Psoas muscle (tissue), 8 donors: ENCODE results near the gene ELF5. TPM values are rescaled to one million over a fixed set of nuclear protein-coding genes. Genes with fewer than 3 reads are reported as not detected.

Experiments
- ATAC-seq, 4 donors: fragments of 200-7000 bp; cut with Tn5 transposase; one replicate each; pipeline ENCODE4 v1.9.1; 2020; ENCODE audit warnings: moderate library complexity in 3 of 4, mild to moderate bottlenecking in 2 of 4
- DNase-seq, 2 donors: peaks; one replicate each; pipeline ENCODE4 v3.0.0-alpha.2; 2020
- H3K27ac ChIP-seq: fragments of 200-600 bp; one replicate; pipeline ENCODE4 v1.8.0; 2022
- H3K27me3 ChIP-seq, 3 donors: fragments of 200-600 bp in 1 of 3; one replicate each; pipeline versions ENCODE4 v1.6.1 to v1.8.0; 2013 to 2022; ENCODE audit warnings: low read length in 2 of 3, mild to moderate bottlenecking in 2 of 3, moderate library complexity in 1 of 3; ENCODE audit not compliant: insufficient read depth in 3 of 3
- H3K36me3 ChIP-seq, 2 donors: fragments of 200-600 bp in 1 of 2; one replicate each; pipeline versions ENCODE4 v1.6.1 to v1.8.0; 2013 to 2022; ENCODE audit warnings: low read depth in 1 of 2, mild to moderate bottlenecking in 1 of 2, moderate library complexity in 1 of 2; ENCODE audit not compliant: insufficient read depth in 1 of 2
- H3K4me1 ChIP-seq: fragments of 200-600 bp; one replicate; pipeline ENCODE4 v1.8.0; 2022
- H3K4me3 ChIP-seq: fragments of 200-600 bp; one replicate; pipeline ENCODE4 v1.8.0; 2022; ENCODE audit warnings: mild to moderate bottlenecking
- H3K9me3 ChIP-seq: fragments of 200-600 bp; one replicate; pipeline ENCODE4 v1.8.0; 2022
- WGBS, 3 donors: extraction: QIAGEN DNeasy Blood & Tissue Kit; methylation state at CpG; one replicate each; pipeline versions ENCODE4 v1.1.6 to v1.1.7; 2013; 5-methylcytosine and 5-hydroxymethylcytosine counted together
- intact Hi-C, 2 donors: fragments of 100-400 bp; cut with DNase I; formaldehyde crosslinking; loops; one replicate each; pipeline versions ENCODE4 v1.11.0 to v1.14.2; 2022
- polyA plus RNA-seq, 3 donors: library from polyadenylated mRNA; stranded (reverse); fragments of 200-250 nt; gene quantifications; one replicate each; pipeline ENCODE4 v1.2.3, GENCODE V29; 2013
- total RNA-seq, 4 donors: library from RNA; stranded (reverse); fragmentation: NEBNext Ultra II Directional in 2 of 4; extraction: Animal tissue kit (Norgen Biotek cat#: 25700) in 2 of 4; gene quantifications; one replicate each; pipeline versions ENCODE4 v1.2.1 to v1.2.4, GENCODE V29; 2021 to 2023
- TF ChIP-seq, protein P1 (sequence below): fragments of 200-600 bp; IDR thresholded peaks from one replicate; pipeline ENCODE4 v1.8.0; 2022; ENCODE audit warnings: antibody characterized with exemption
- donor health status: healthy with polysubstance abuse.
- donor health status: DM: no; HTN: no; CAD: no; lungs with moderate emphysema.
- donor health status: Bipolar disorder and iron deficiency.
- donor health status: healthy.
- donor health status: DM: yes; HTN: yes; CAD: no.
- donor health status: DM: no; HTN: no; CAD: no.
- donor health status: DM: no; HTN: no; CAD: no.
- donor health status: DM: yes; HTN: yes; CAD: no.

Gene ELF5
- total and polyA plus RNA-seq, 7 donors, result 0.01 TPM; not detected in 6

DNA sequence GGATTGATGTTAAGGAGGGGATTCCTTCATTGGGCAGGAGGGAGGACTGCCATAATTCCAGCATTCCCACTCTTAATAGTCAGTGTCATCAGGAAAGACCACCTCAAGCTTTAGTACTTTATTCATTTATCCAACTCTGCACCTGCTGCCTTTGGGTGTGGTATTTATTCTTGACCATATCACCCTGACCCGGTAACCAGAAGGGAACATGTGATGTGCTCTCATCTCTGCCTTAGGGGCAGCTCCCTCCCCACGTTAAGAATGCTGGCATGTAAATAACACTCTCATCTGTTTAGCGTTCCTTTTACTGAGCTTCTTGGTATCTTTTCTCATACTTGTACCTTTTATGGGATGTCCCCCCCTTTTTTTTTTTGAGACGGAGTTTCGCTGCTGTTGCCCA, 67.2 kb downstream of the ELF5 start:
- H3K27ac ChIP-seq, result peak overlapping the region; percentile 65
- H3K9me3 ChIP-seq, result no peaks in the 10 kb centered on the region
- 50 to 51% (median 51%) methylated on average over 5 of the region's 5 CpGs for WGBS, 3 donors
- H3K4me3 ChIP-seq, result no peak overlapping the region
- ATAC-seq (peak in 1 of 4 donors; percentile 41), DNase-seq (no peak)
- peaks cover 59% of the 10 kb centered on the region for H3K4me1 ChIP-seq
- intact Hi-C loops, result no loop called here
- H3K36me3 ChIP-seq, result peaks cover 5 to 26% of the 10 kb centered on the region in 2 donors
- TF ChIP-seq, protein P1, sequence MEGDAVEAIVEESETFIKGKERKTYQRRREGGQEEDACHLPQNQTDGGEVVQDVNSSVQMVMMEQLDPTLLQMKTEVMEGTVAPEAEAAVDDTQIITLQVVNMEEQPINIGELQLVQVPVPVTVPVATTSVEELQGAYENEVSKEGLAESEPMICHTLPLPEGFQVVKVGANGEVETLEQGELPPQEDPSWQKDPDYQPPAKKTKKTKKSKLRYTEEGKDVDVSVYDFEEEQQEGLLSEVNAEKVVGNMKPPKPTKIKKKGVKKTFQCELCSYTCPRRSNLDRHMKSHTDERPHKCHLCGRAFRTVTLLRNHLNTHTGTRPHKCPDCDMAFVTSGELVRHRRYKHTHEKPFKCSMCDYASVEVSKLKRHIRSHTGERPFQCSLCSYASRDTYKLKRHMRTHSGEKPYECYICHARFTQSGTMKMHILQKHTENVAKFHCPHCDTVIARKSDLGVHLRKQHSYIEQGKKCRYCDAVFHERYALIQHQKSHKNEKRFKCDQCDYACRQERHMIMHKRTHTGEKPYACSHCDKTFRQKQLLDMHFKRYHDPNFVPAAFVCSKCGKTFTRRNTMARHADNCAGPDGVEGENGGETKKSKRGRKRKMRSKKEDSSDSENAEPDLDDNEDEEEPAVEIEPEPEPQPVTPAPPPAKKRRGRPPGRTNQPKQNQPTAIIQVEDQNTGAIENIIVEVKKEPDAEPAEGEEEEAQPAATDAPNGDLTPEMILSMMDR, result no peak
- H3K27me3 ChIP-seq, result no peaks in the 10 kb centered on the region

DNA sequence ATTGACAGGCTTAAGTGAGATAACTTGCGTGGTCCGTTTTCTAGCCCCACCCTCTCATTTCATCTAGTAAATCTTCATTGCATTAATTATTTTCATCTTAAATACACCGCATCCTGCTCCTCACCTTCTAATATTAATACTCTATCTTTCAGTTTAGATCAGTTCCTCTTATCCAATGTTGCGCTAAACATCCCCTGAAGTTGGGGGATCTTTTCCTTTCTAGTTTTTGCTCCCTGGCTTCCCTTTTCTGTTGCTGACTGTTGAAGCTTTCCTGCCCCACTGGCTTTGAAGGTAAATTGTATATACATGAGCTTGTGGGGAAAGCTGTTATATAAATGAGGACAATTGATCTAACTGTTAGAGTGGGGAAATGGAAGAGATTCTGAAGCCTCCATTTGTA, 67.6 kb downstream of the ELF5 start:
- intact Hi-C loops, result no loop called here
- no peaks in the 10 kb centered on the region for H3K9me3 ChIP-seq
- H3K36me3 ChIP-seq, result peaks cover 5 to 21% of the 10 kb centered on the region in 2 donors
- TF ChIP-seq, protein P1, result no peak
- DNase-seq (no peak), ATAC-seq (no peak)
- no peak overlapping the region for H3K4me3 ChIP-seq
- peak overlapping the region; percentile 65 for H3K27ac ChIP-seq
- H3K27me3 ChIP-seq, result no peaks in the 10 kb centered on the region
- WGBS, 3 donors, result 74 to 95% (median 85%) methylated on average over 4 of the region's 4 CpGs
- peaks cover 63% of the 10 kb centered on the region for H3K4me1 ChIP-seq

DNA sequence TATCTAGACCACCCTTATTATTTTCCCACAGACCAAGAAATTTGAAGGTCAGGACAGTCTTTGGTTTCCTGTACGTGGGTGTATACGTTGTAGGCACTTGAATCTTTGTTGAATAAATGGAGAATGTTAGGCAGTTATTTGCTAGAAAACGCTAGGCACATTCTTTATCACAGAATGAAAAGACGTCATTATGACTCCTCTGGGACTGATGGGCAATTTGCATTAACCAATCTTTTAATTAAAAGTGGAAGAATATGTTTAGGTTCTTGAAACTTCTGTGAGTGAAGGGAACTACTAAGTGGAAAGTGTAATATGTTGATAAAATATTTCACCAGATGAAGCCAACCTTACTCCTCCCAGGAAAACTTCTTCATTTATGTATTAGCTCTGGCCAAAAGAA, 69.2 kb downstream of the ELF5 start:
- Histone ChIP-seq H3K4me3 (no peak overlapping the region), H3K36me3 (peaks cover 5 to 6% of the 10 kb centered on the region in 2 donors), H3K9me3 (no peaks in the 10 kb centered on the region), H3K27ac (no peak overlapping the region), H3K27me3 (no peaks in the 10 kb centered on the region), H3K4me1 (peaks cover 74% of the 10 kb centered on the region)
- DNase-seq (no peak), ATAC-seq (no peak)
- 78 to 82% (median 78%) methylated on average over 4 of the region's 4 CpGs for WGBS, 3 donors
- TF ChIP-seq, protein P1, result no peak
- intact Hi-C loops, result no loop called here

DNA sequence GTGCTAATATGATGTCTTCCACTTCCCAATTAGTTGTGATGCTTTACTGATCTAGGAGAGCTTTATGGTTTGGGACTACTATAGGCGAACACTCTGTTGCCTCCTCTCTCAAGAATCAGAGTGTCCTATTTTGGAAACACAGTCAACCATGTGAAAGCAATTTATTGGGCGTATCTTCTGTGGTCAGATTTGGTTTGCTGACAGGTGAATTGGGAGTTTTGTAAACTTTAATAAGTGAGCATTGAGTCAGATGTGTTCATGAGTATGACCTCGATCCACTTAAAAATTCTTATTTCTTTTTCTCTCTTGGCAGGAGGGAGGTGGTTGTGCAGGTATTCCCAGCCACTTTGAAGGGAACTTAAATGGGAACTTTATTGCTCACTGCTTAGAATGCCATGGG, 70.5 kb downstream of the ELF5 start:
- no peak overlapping the region for H3K4me3 ChIP-seq
- TF ChIP-seq, protein P1, result no peak
- peaks cover 65% of the 10 kb centered on the region for H3K4me1 ChIP-seq
- no peak for DNase-seq
- 82 to 89% (median 83%) methylated on average over 3 of the region's 3 CpGs for WGBS, 3 donors
- intact Hi-C loops, result no loop called here
- peaks cover 0 to 5% of the 10 kb centered on the region in 2 donors for H3K36me3 ChIP-seq
- no peak overlapping the region for H3K27ac ChIP-seq
- no peak for ATAC-seq
- H3K9me3 ChIP-seq, result no peaks in the 10 kb centered on the region
- no peaks in the 10 kb centered on the region for H3K27me3 ChIP-seq

DNA sequence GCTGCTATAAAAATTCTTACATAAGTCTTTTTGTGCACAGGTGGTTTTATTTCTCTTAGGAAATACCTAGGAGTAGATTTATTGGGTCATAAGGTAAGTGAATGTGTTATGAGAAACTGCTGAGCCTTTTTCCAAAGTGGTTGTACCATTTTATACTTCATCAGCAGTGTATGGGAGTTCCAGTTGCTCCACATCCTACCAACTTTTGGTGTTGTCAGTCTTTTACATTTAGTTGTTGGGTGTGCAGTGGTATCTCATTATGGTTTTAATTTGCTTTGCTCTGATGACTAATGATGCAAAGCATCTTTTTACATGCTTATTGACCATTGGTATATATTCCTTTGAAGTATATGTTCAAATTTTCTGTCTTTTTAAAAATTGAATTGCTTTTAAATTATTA, 71.8 kb downstream of the ELF5 start:
- Histone ChIP-seq H3K4me3 (no peak overlapping the region), H3K36me3 (peaks cover 0 to 5% of the 10 kb centered on the region in 2 donors), H3K4me1 (peaks cover 59% of the 10 kb centered on the region), H3K27me3 (no peaks in the 10 kb centered on the region), H3K9me3 (no peaks in the 10 kb centered on the region), H3K27ac (no peak overlapping the region)
- ATAC-seq, result no peak
- TF ChIP-seq, protein P1, result no peak
- DNase-seq, result no peak
- intact Hi-C loops, result no loop called here
